ENCODE data around the gene SELL. TPM values are rescaled to one million over a fixed set of nuclear protein-coding genes. Genes with fewer than 3 reads are reported as not detected.

Gene SELL
- total and polyA plus RNA-seq, 2 experiments from 2014 or later, result not detected

- no peaks in the 10 kb centered on the region for H3F3A ChIP-seq (replicated peaks; ENCODE audit: low read depth)
- H3K27ac Mint-ChIP-seq, result no peak overlapping the region
- H3K27me3 Mint-ChIP-seq (ENCODE audit: insufficient read depth, low read depth, poor library complexity), result peaks cover 3% of the 10 kb centered on the region
- H3K79me2 ChIP-seq (replicated peaks; ENCODE audit: insufficient read depth), result no peaks in the 10 kb centered on the region
- no peaks in the 10 kb centered on the region for H3K36me3 ChIP-seq (ENCODE audit: insufficient read depth)
- H2AFZ ChIP-seq, result no peak overlapping the region
- no peaks in the 10 kb centered on the region for H3K4me1 ChIP-seq (ENCODE audit: insufficient read depth)
- no peaks in the 10 kb centered on the region for H3K9me3 Mint-ChIP-seq
- no peak overlapping the region for H3K27ac ChIP-seq (ENCODE audit: low read depth)
- H3K4me2 ChIP-seq, result no peak overlapping the region
- no peak for ATAC-seq
- TF ChIP-seq NANOG (IDR thresholded peaks at IDR 0.05; ENCODE audit: borderline replicate concordance) (no peak), ZNF462 (CRISPR knock-in tag; IDR thresholded peaks at IDR 0.05) (no peak), JUNB (IDR thresholded peaks at IDR 0.05; ENCODE audit: unreplicated experiment) (no peak), EZH2phosphoT487 (IDR thresholded peaks at IDR 0.05; ENCODE audit: unreplicated experiment) (no peak), ETS1 (IDR thresholded peaks at IDR 0.05) (no peak)
- no peaks in the 10 kb centered on the region for H3K4me1 Mint-ChIP-seq
- H3K36me3 Mint-ChIP-seq (ENCODE audit: low read depth), result no peaks in the 10 kb centered on the region
- H3K27me3 ChIP-seq (ENCODE audit: insufficient read depth), result no peaks in the 10 kb centered on the region
- no peak overlapping the region for H3K4me3 Mint-ChIP-seq
- no peaks in the 10 kb centered on the region for H3K9me2 ChIP-seq (ENCODE audit: insufficient read depth)
- DNase-seq (ENCODE audit: low spot score), result no peak
- H4K20me1 ChIP-seq (replicated peaks; ENCODE audit: insufficient read depth), result no peaks in the 10 kb centered on the region
- no peak overlapping the region for H3K4me3 ChIP-seq
Observed at GRCh38 chr1:169701261-169702005, 10.0 kb downstream of the SELL start.

All from GM23338 (cell line).